ENCODE measurements around the gene PLXND1. TPM values are rescaled to one million over a fixed set of nuclear protein-coding genes. Genes with fewer than 3 reads are reported as not detected.
"Not testable (repeated sequence)": the region's sequence is repeated elsewhere in the genome, so short reads cannot be mapped to it uniquely, and the experiment has no call there.

PLXND1 gene
- total RNA-seq, 4 donors from 2014 or later = 45.0 to 77.9 (median 61.5) TPM

GRCh38 chr3:129517516-129517915 lies 89.0 kb downstream of the PLXND1 start:
- Histone ChIP-seq H3K4me1 (no peaks in the 10 kb centered on the region), H3K27me3 (no peaks in the 10 kb centered on the region), H3K4me3 (no peak overlapping the region), H3K36me3 (peaks cover 0 to 80% of the 10 kb centered on the region in 2 donors), H3K27ac (no peak overlapping the region), H3K9me3 (no peaks in the 10 kb centered on the region)
- TF ChIP-seq, protein P1, sequence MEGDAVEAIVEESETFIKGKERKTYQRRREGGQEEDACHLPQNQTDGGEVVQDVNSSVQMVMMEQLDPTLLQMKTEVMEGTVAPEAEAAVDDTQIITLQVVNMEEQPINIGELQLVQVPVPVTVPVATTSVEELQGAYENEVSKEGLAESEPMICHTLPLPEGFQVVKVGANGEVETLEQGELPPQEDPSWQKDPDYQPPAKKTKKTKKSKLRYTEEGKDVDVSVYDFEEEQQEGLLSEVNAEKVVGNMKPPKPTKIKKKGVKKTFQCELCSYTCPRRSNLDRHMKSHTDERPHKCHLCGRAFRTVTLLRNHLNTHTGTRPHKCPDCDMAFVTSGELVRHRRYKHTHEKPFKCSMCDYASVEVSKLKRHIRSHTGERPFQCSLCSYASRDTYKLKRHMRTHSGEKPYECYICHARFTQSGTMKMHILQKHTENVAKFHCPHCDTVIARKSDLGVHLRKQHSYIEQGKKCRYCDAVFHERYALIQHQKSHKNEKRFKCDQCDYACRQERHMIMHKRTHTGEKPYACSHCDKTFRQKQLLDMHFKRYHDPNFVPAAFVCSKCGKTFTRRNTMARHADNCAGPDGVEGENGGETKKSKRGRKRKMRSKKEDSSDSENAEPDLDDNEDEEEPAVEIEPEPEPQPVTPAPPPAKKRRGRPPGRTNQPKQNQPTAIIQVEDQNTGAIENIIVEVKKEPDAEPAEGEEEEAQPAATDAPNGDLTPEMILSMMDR (IDR thresholded peaks at IDR 0.05) = no peak
- no peak for ATAC-seq
- 87 to 90% methylated on average over 2 to 3 of the region's 7 CpGs for WGBS, 2 donors (ENCODE audit: low coverage in 1 of 2)

GRCh38 chr3:129515821-129516432 lies 90.5 kb downstream of the PLXND1 start:
- peaks cover 0 to 96% of the 10 kb centered on the region in 2 donors for H3K36me3 ChIP-seq
- H3K27me3 ChIP-seq, H3K9me3 ChIP-seq, ATAC-seq, H3K4me3 ChIP-seq, H3K27ac ChIP-seq, H3K4me1 ChIP-seq: not testable (repeated sequence)
- WGBS, 2 donors (ENCODE audit: low coverage in 1 of 2) = 83 to 92% methylated on average over 1 to 2 of the region's 7 CpGs

DNA sequence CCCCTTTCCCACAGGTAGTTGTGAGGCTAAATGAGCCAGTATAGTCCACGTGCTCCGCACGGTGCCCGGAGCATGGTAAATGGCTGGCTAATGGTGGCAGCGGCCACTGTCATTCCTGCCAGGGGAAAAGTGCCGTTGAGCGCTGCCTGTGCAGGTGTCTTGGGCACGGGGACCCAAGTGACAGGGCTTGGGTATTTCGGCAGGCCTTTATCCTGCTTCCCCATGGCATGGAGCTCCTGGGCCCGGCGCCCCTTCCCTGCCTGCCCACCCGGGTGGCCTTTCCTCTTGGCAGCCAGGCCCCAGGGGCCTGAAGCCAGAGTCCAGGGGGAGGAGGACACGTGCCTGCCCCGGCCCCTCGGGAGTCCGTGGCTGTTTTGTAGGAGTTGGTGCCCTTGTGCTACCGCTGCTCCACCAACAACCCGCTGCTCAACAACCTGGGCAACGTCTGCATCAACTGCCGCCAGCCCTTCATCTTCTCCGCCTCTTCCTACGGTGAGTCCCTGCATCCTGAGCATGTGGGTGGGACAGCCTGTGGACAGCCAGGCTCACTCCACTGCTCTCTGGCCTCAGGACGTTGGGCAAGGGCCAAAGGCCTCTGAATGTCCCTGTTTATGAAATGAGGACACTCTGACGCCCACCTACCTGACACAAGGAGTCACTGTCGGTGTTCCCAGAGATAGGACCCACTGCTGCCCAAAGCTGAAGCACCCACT lies 91.2 kb downstream of the PLXND1 start:
- peaks cover 0 to 100% of the 10 kb centered on the region in 2 donors for H3K36me3 ChIP-seq
- H3K27ac ChIP-seq, H3K27me3 ChIP-seq, H3K9me3 ChIP-seq, ATAC-seq, H3K4me1 ChIP-seq, H3K4me3 ChIP-seq: not testable (repeated sequence)
- 94 to 100% methylated on average over 2 to 6 of the region's 25 CpGs for WGBS, 2 donors (ENCODE audit: low coverage in 1 of 2)

- Histone ChIP-seq H3K27me3 (no peaks in the 10 kb centered on the region), H3K36me3 (peaks cover 0 to 100% of the 10 kb centered on the region in 2 donors), H3K27ac (no peak overlapping the region), H3K4me3 (no peak overlapping the region), H3K4me1 (no peaks in the 10 kb centered on the region), H3K9me3 (no peaks in the 10 kb centered on the region)
- WGBS, 2 donors (ENCODE audit: low coverage in 1 of 2) = 94 to 95% methylated on average over 3 to 5 of the region's 6 CpGs
- TF ChIP-seq, protein P1 (IDR thresholded peaks at IDR 0.05) = no peak
- TF ChIP-seq POLR2AphosphoS5 (IDR thresholded peaks at IDR 0.05) = no peak
- no peak for TF ChIP-seq EP300 (IDR thresholded peaks at IDR 0.05)
- no peak for TF ChIP-seq POLR2A (IDR thresholded peaks at IDR 0.05)
- ATAC-seq = no peak
Measured at GRCh38 chr3:129514563-129514962, 91.9 kb downstream of the PLXND1 start.

- TF ChIP-seq POLR2A (IDR thresholded peaks at IDR 0.05) (no peak), POLR2AphosphoS5 (IDR thresholded peaks at IDR 0.05) (no peak), EP300 (IDR thresholded peaks at IDR 0.05) (no peak)
- TF ChIP-seq, protein P1 (IDR thresholded peaks at IDR 0.05) = no peak
- H3K36me3 ChIP-seq = peaks cover 0 to 100% of the 10 kb centered on the region in 2 donors
Measured at GRCh38 chr3:129514110-129514509, 92.4 kb downstream of the PLXND1 start.

GRCh38 chr3:129513705-129514104 lies 92.8 kb downstream of the PLXND1 start:
- H3K9me3 ChIP-seq = no peaks in the 10 kb centered on the region
- no peaks in the 10 kb centered on the region for H3K27me3 ChIP-seq
- peaks cover 0 to 100% of the 10 kb centered on the region in 2 donors for H3K36me3 ChIP-seq
- no peaks in the 10 kb centered on the region for H3K4me1 ChIP-seq
- no peak overlapping the region for H3K27ac ChIP-seq
- ATAC-seq = no peak
- WGBS, 2 donors (ENCODE audit: low coverage in 1 of 2) = 85 to 94% methylated on average over 5 to 8 of the region's 8 CpGs
- TF ChIP-seq, protein P1 (IDR thresholded peaks at IDR 0.05) = no peak
- TF ChIP-seq EP300 (IDR thresholded peaks at IDR 0.05) = no peak
- no peak for TF ChIP-seq POLR2AphosphoS5 (IDR thresholded peaks at IDR 0.05)
- no peak overlapping the region for H3K4me3 ChIP-seq

More at GRCh38 chr3:129514110-129514509, 92.4 kb downstream of the PLXND1 start:
- H3K9me3 ChIP-seq = no peaks in the 10 kb centered on the region
- ATAC-seq = no peak
- WGBS, 2 donors (ENCODE audit: low coverage in 1 of 2) = 88% methylated on average over 7 of the region's 10 CpGs; no CpG with 5 or more reads in 1 of the 2 donors
- no peaks in the 10 kb centered on the region for H3K27me3 ChIP-seq
- H3K4me1 ChIP-seq = no peaks in the 10 kb centered on the region
- H3K27ac ChIP-seq = no peak overlapping the region
- H3K4me3 ChIP-seq = no peak overlapping the region
